Measurements from ENCODE around the gene GABRA4. TPM values are rescaled to one million over a fixed set of nuclear protein-coding genes. Genes with fewer than 3 reads are reported as not detected.

The GABRA4 gene
- total RNA-seq, 4 donors from 2014 or later = 0.34 to 2.2 (median 0.58) TPM

- TF ChIP-seq CTCF (IDR thresholded peaks at IDR 0.05) (no peak), POLR2AphosphoS5 (IDR thresholded peaks at IDR 0.05) (no peak), EP300 (IDR thresholded peaks at IDR 0.05) (no peak), POLR2A (IDR thresholded peaks at IDR 0.05) (no peak)
- Histone ChIP-seq H3K27ac (no peak overlapping the region), H3K27me3 (no peaks in the 10 kb centered on the region), H3K36me3 (no peaks in the 10 kb centered on the region), H3K9me3 (no peaks in the 10 kb centered on the region), H3K4me3 (no peak overlapping the region), H3K4me1 (no peaks in the 10 kb centered on the region)
- DNase-seq (ENCODE audit: low spot score in 2 of 2) = no peak
- WGBS = 67% methylated on average over 1 of the region's 1 CpG
Observed at GRCh38 chr4:46974891-46975543, 18.4 kb downstream of the GABRA4 start.

- 98% methylated on average over 1 of the region's 1 CpG for WGBS
- DNase-seq (ENCODE audit: low spot score in 2 of 2) = no peak
- TF ChIP-seq POLR2AphosphoS5 (IDR thresholded peaks at IDR 0.05) = no peak
- no peak for TF ChIP-seq POLR2A (IDR thresholded peaks at IDR 0.05)
- no peak for TF ChIP-seq CTCF (IDR thresholded peaks at IDR 0.05)
- no peak for TF ChIP-seq EP300 (IDR thresholded peaks at IDR 0.05)
- H3K36me3 ChIP-seq = no peaks in the 10 kb centered on the region
- H3K4me1 ChIP-seq = no peaks in the 10 kb centered on the region
- H3K9me3 ChIP-seq = no peaks in the 10 kb centered on the region
- H3K4me3 ChIP-seq = no peak overlapping the region
- no peaks in the 10 kb centered on the region for H3K27me3 ChIP-seq
- H3K27ac ChIP-seq = no peak overlapping the region
Observed at GRCh38 chr4:46968847-46969246, 24.5 kb downstream of the GABRA4 start.

GRCh38 chr4:46967631-46968030, 25.8 kb downstream of the GABRA4 start:
- Histone ChIP-seq H3K4me3 (no peak overlapping the region), H3K27me3 (no peaks in the 10 kb centered on the region), H3K9me3 (no peaks in the 10 kb centered on the region), H3K4me1 (no peaks in the 10 kb centered on the region), H3K36me3 (no peaks in the 10 kb centered on the region), H3K27ac (no peak overlapping the region)
- TF ChIP-seq POLR2A (IDR thresholded peaks at IDR 0.05) (no peak), POLR2AphosphoS5 (IDR thresholded peaks at IDR 0.05) (no peak)
- 88% methylated on average over 2 of the region's 2 CpGs for WGBS
- DNase-seq (ENCODE audit: low spot score in 2 of 2) = no peak

GRCh38 chr4:46958742-46959488, 34.5 kb downstream of the GABRA4 start:
- H3K27ac ChIP-seq = no peak overlapping the region
- no peak for DNase-seq (ENCODE audit: low spot score in 2 of 2)
- TF ChIP-seq EP300 (IDR thresholded peaks at IDR 0.05) = no peak
- no peak for TF ChIP-seq CTCF (IDR thresholded peaks at IDR 0.05)
- no peak for TF ChIP-seq POLR2AphosphoS5 (IDR thresholded peaks at IDR 0.05)
- no peak for TF ChIP-seq POLR2A (IDR thresholded peaks at IDR 0.05)

GRCh38 chr4:46956451-46956850, 36.9 kb downstream of the GABRA4 start:
- no peaks in the 10 kb centered on the region for H3K9me3 ChIP-seq
- TF ChIP-seq CTCF (IDR thresholded peaks at IDR 0.05) (no peak), EP300 (IDR thresholded peaks at IDR 0.05) (no peak), POLR2A (IDR thresholded peaks at IDR 0.05) (no peak), POLR2AphosphoS5 (IDR thresholded peaks at IDR 0.05) (no peak)
- no peaks in the 10 kb centered on the region for H3K27me3 ChIP-seq
- no peak overlapping the region for H3K27ac ChIP-seq
- 74% methylated on average over 4 of the region's 4 CpGs for WGBS
- H3K4me3 ChIP-seq = no peak overlapping the region
- H3K4me1 ChIP-seq = no peaks in the 10 kb centered on the region
- DNase-seq (ENCODE audit: low spot score in 2 of 2) = no peak
- H3K36me3 ChIP-seq = no peaks in the 10 kb centered on the region

More at GRCh38 chr4:46958742-46959488, 34.5 kb downstream of the GABRA4 start:
- H3K27me3 ChIP-seq = no peaks in the 10 kb centered on the region
- no peaks in the 10 kb centered on the region for H3K36me3 ChIP-seq
- H3K9me3 ChIP-seq = no peaks in the 10 kb centered on the region
- no peaks in the 10 kb centered on the region for H3K4me1 ChIP-seq
- no peak overlapping the region for H3K4me3 ChIP-seq
- 69% methylated on average over 2 of the region's 2 CpGs for WGBS
